Memory B cell (primary cell): ENCODE measurements around the gene CFAP299.

ENCODE experiments used
- ATAC-seq: fragments of 150-1000 bp; cut with Tn5 transposase; 2 replicates; pipeline ENCODE4 v1.10.0; 2021; ENCODE audit warnings: low read depth, mild to moderate bottlenecking, moderate library complexity
- DNase-seq, 2 donors: peaks; one replicate each; pipeline ENCODE4 v3.0.0; 2022; ENCODE audit warnings: low spot score in 2 of 2
- H3K27ac Mint-ChIP-seq: one replicate; pipeline ENCODE4 v1.8.0; 2022; ENCODE audit warnings: mild to moderate bottlenecking, moderate library complexity, mixed read lengths
- H3K27me3 Mint-ChIP-seq: one replicate; pipeline ENCODE4 v1.8.0; 2022; ENCODE audit warnings: mixed read lengths
- H3K36me3 Mint-ChIP-seq: one replicate; pipeline ENCODE4 v1.8.0; 2022; ENCODE audit warnings: mild to moderate bottlenecking, mixed read lengths
- H3K4me1 Mint-ChIP-seq: one replicate; pipeline ENCODE4 v1.8.0; 2022; ENCODE audit warnings: mixed read lengths
- H3K4me3 Mint-ChIP-seq: one replicate; pipeline ENCODE4 v1.8.0; 2022; ENCODE audit warnings: mild to moderate bottlenecking, moderate library complexity, mixed read lengths
- H3K9me3 Mint-ChIP-seq: one replicate; pipeline ENCODE4 v1.8.0; 2022; ENCODE audit warnings: mixed read lengths

The CFAP299 gene

DNA sequence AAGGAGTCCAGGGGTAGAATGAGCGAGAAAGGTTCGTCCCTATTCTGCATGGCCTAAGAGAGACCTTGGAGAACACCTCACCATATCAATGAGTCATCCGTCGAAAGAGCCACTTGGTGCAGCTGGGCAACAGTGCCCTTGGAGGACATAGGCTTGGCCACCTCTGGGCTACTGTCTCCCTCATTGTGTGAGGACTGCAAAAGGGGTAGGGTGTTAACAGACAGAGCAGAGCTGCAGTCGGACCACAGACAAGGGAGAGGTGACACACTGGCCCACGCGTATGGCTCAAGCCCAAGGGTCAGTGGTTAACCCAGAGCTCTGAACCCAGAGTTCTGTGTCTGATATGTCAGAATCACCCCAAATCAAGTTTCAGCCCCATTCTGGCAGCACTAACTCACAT, 576.8 kb downstream of the CFAP299 start:
- peaks cover 3% of the 10 kb centered on the region for H3K36me3 Mint-ChIP-seq
- H3K9me3 Mint-ChIP-seq, result peaks cover 5% of the 10 kb centered on the region
- peaks cover 6% of the 10 kb centered on the region for H3K4me1 Mint-ChIP-seq
- no peak overlapping the region for H3K4me3 Mint-ChIP-seq
- no peak for DNase-seq
- ATAC-seq, result no peak
- H3K27ac Mint-ChIP-seq, result no peak overlapping the region
- no peaks in the 10 kb centered on the region for H3K27me3 Mint-ChIP-seq

DNA sequence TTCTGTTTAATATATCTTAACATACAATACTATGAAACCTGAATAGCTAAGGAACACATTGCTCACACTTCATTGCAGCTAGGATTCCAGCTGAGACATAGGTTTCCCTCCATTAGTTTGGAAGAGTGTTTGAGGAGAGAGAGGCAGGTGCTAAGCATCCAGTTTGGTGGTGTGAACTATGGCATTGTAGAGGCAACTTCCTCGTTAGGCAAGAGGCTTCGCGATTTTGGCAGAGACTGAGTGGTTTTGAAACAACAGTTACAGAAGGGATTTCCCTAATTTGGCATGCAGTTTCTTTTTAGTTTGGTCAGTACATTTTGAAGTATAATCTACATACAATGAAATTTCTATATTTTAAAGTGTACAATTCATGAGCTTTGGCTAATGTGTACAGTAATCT, 577.9 kb downstream of the CFAP299 start:
- Mint-ChIP-seq H3K9me3 (peaks cover 2% of the 10 kb centered on the region), H3K27me3 (no peaks in the 10 kb centered on the region), H3K36me3 (peaks cover 2% of the 10 kb centered on the region), H3K27ac (no peak overlapping the region), H3K4me3 (no peak overlapping the region), H3K4me1 (peaks cover 6% of the 10 kb centered on the region)
- ATAC-seq (peak; percentile 81), DNase-seq (peak in 1 of 2 donors; percentile 1)

DNA sequence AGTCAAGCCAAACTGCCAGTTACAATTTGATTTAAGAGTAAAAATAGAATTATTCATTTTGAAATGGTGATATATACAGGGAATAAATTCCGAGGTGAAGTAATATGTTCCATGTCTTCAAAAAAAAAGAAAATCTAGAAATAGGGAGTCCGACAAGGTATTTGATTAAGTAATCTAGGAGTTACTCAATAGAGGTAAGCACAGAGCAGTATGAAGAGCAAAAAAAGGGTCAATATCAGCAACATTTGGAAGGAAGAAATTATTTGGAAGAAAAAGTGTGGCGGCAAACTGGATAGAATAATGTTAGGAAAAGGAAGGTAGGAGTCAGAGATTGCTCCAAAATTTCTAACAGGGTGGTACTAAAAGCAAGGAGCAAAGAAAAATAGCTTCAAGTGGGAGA, 581.2 kb downstream of the CFAP299 start:
- Mint-ChIP-seq H3K4me3 (no peak overlapping the region), H3K9me3 (no peaks in the 10 kb centered on the region), H3K27ac (no peak overlapping the region), H3K4me1 (peaks cover 6% of the 10 kb centered on the region), H3K27me3 (no peaks in the 10 kb centered on the region), H3K36me3 (no peaks in the 10 kb centered on the region)
- ATAC-seq (no peak), DNase-seq (no peak)

DNA sequence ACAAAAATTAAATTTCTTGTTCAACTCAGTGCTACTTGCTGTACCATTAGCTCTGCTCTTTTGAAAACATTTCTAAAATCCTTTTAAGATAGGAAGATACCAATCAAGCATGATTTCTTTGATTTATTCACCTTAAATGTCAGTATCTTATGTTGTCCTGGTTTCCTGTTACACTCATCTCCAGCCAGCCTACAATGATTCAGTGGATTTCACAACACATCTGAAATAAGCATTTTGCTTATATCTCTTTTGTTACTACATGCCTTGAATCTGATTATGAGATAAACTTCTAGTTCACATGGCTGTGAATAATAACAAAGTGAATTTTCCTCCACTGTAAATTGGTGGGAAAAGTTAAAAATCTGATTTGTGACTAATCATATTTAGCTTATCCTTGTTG, 582.5 kb downstream of the CFAP299 start:
- no peak overlapping the region for H3K4me3 Mint-ChIP-seq
- no peaks in the 10 kb centered on the region for H3K9me3 Mint-ChIP-seq
- H3K4me1 Mint-ChIP-seq, result peaks cover 6% of the 10 kb centered on the region
- ATAC-seq (no peak), DNase-seq (no peak)
- no peaks in the 10 kb centered on the region for H3K27me3 Mint-ChIP-seq
- no peak overlapping the region for H3K27ac Mint-ChIP-seq
- no peaks in the 10 kb centered on the region for H3K36me3 Mint-ChIP-seq

DNA sequence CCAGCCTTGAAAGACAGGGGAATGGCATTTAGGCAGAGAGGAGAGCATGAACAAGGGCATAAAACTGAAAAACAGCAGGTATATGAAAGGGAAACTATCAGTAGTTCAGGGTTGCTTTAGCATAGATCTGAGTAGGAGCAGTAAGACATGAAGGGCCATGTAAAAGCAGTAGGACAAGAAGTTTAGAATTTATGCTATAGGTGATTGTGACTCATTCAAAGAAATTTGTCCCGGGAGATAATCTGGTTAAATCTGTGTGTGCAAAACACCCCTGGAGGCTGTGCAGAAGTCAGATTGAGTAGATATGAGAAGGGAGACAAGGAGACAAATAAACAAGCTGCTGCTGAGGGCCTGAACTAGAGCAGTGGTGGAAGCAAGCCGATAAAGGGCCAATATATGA, 585.9 kb downstream of the CFAP299 start:
- Mint-ChIP-seq H3K36me3 (no peaks in the 10 kb centered on the region), H3K27me3 (no peaks in the 10 kb centered on the region), H3K4me3 (no peak overlapping the region), H3K4me1 (no peaks in the 10 kb centered on the region), H3K27ac (no peak overlapping the region), H3K9me3 (no peaks in the 10 kb centered on the region)
- no peak for ATAC-seq
- no peak for DNase-seq

DNA sequence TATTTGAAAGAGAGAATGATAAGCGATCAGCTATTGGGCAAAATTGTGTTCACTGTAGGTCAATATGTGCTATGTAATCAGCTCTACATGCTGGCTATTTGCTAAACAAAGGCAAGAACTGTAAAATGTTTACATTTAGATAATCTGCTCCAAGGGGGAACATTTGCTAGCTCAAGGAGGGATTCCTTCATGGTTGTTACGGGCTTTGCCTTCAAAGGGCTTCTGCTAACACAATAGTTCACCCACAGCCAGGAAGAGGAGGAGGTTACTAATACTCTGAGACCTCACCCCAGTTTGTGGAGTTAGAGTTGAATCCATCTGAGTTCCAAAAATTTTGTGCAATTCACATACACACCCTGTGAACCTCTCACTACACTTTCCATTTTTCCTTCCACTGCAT, 587.4 kb downstream of the CFAP299 start:
- Mint-ChIP-seq H3K4me3 (no peak overlapping the region), H3K36me3 (no peaks in the 10 kb centered on the region), H3K27me3 (no peaks in the 10 kb centered on the region), H3K27ac (no peak overlapping the region), H3K4me1 (no peaks in the 10 kb centered on the region), H3K9me3 (no peaks in the 10 kb centered on the region)
- ATAC-seq (no peak), DNase-seq (no peak)

DNA sequence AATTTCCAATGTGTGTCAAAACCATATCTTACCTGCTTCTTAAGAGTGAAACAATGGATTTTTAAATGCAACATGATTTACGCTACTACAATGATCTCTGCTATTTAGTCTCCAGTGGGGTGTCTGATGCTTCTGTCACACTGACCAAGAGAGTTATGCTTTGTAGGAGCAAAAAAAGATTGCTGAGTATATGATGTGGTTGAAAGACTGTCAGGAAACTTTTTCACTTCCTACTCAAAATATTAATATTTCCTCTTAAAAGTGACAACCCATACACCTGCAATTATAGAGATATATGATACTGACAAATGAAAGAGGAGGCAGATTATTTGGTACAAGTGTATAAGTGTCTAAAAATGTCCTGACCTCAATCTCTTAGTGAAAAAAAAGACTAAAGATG, 589.8 kb downstream of the CFAP299 start:
- Mint-ChIP-seq H3K27me3 (no peaks in the 10 kb centered on the region), H3K9me3 (no peaks in the 10 kb centered on the region), H3K36me3 (no peaks in the 10 kb centered on the region), H3K4me3 (no peak overlapping the region), H3K27ac (no peak overlapping the region), H3K4me1 (no peaks in the 10 kb centered on the region)
- ATAC-seq (no peak), DNase-seq (no peak)

DNA sequence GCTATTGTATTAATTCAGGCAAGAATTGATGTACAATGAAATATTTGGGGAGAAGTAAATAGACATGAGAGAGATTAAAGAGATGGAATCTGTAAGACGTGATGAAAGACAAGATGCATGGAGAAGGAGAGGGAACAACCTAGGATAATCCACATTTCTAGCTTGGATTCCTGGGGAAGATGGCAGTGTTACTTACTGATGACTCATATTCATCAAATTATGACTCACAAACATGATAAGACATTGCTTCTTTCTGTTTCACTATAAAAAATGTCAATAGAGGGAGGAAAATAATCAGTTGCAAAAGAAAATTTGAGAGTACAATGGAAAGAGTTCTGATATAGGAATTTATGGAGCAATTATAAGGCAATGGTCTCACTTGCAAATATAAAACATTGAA, 590.9 kb downstream of the CFAP299 start:
- Mint-ChIP-seq H3K36me3 (no peaks in the 10 kb centered on the region), H3K27ac (no peak overlapping the region), H3K9me3 (no peaks in the 10 kb centered on the region), H3K4me3 (no peak overlapping the region), H3K4me1 (no peaks in the 10 kb centered on the region), H3K27me3 (no peaks in the 10 kb centered on the region)
- ATAC-seq (no peak), DNase-seq (no peak)

DNA sequence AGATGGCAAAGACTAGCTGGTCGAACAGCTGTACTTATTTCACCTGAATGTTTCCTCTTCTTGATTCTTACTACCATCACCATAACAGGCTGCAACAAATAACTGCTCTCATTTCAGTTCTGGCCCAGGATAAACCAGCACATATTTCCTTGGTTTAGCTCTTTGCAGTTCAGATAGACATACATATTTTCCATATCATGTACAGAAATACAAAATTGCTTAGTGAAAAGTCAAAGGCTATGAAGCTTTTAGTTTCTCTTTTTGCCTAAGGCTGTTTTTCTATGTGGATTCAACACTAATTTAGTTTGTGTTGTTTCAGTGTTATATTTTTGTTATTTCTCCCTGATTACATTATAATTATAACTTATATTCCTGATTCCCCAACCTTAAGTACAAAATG, 591.4 kb downstream of the CFAP299 start:
- Mint-ChIP-seq H3K4me3 (no peak overlapping the region), H3K4me1 (no peaks in the 10 kb centered on the region), H3K9me3 (no peaks in the 10 kb centered on the region), H3K27ac (no peak overlapping the region), H3K36me3 (no peaks in the 10 kb centered on the region), H3K27me3 (no peaks in the 10 kb centered on the region)
- DNase-seq (no peak), ATAC-seq (no peak)

DNA sequence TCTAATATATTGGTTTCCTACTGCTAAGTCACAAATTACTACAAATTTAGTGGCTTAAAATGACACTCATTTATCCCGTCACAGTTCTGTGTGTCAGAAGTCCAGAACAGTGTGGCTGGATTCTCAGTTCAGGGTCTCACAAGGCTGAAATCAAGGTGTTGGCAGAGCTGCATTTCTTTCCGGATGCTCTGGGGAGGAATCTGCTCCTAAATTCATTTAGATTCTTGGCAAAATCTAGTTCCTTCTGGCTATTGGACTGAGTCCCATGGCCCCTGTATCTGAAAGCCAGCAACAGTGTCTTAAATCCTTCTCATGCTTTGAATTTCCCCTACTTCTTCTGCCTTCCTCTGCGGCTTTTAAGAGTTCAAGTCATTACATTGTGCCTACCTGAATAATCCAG, 591.9 kb downstream of the CFAP299 start:
- no peaks in the 10 kb centered on the region for H3K4me1 Mint-ChIP-seq
- no peak for DNase-seq
- H3K27ac Mint-ChIP-seq, result no peak overlapping the region
- no peaks in the 10 kb centered on the region for H3K9me3 Mint-ChIP-seq
- H3K36me3 Mint-ChIP-seq, result no peaks in the 10 kb centered on the region
- no peaks in the 10 kb centered on the region for H3K27me3 Mint-ChIP-seq
- ATAC-seq, result no peak
- no peak overlapping the region for H3K4me3 Mint-ChIP-seq

DNA sequence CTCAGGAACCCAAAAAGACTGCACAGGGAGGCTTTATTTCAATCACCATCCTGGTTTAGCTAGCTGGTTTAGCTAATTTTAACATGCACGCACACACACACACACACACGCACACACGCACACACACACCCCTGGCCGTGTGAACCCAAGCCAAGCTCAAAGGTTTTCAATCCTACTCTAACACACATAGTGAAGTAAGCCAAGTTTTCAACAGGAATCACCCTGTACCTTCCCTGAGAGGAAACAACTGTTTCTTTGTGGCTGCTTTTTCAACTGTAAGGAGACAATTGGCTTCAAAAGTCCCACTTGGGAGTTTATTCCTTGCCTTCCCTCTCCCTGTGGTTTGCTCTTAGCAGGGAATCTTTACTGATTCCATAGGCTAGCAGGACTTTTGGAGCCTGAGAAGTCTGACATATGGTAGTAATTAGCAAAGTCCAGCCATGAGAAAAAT, 596.1 kb downstream of the CFAP299 start:
- no peaks in the 10 kb centered on the region for H3K27me3 Mint-ChIP-seq
- H3K36me3 Mint-ChIP-seq, result no peaks in the 10 kb centered on the region
- no peak overlapping the region for H3K27ac Mint-ChIP-seq
- no peak overlapping the region for H3K4me3 Mint-ChIP-seq
- DNase-seq, result no peak
- H3K9me3 Mint-ChIP-seq, result no peaks in the 10 kb centered on the region
- ATAC-seq, result no peak
- no peaks in the 10 kb centered on the region for H3K4me1 Mint-ChIP-seq

DNA sequence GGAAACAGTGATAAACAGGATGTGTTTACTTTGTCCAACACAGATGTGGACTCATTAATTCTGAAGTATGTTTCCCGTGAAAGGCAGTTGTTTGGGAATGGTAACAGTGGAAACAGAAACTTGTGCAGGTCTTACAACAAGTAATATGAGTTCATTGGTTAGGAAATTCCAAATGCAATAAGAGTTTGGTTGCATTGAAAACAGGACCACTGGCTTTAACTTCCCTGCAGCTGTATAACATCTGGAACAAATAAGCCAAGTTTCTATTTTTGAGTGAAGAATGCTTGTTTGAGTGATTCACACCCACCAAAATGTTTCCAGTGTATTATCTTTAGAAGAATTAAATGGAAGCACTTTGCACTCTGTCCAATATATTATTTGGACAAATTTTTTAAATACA, 612.6 kb downstream of the CFAP299 start:
- H3K4me1 Mint-ChIP-seq, result no peaks in the 10 kb centered on the region
- peaks cover 5% of the 10 kb centered on the region for H3K27me3 Mint-ChIP-seq
- no peak overlapping the region for H3K27ac Mint-ChIP-seq
- no peaks in the 10 kb centered on the region for H3K36me3 Mint-ChIP-seq
- H3K9me3 Mint-ChIP-seq, result no peaks in the 10 kb centered on the region
- ATAC-seq (no peak), DNase-seq (no peak)
- H3K4me3 Mint-ChIP-seq, result no peak overlapping the region

DNA sequence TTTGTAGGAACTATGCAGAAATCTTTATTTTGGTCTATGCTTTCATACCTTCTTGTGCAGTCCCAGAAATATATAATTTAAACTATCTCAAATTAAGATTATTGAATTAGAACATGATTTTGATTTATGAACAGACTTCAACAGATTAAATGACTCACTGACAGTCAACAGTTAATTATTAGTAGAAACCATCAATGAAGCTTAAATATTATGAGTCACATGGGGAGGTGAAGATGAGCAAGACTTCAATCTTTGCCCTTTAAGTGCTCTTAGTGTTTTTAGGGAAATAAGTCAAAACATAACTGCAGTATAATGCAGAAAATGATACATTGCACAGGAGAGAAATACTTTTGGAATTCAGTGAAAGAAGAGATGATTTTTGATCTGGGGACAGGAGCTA, 613.5 kb downstream of the CFAP299 start:
- no peak for DNase-seq
- Mint-ChIP-seq H3K36me3 (no peaks in the 10 kb centered on the region), H3K27ac (no peak overlapping the region), H3K4me1 (no peaks in the 10 kb centered on the region), H3K27me3 (peaks cover 5% of the 10 kb centered on the region), H3K9me3 (no peaks in the 10 kb centered on the region), H3K4me3 (no peak overlapping the region)
- ATAC-seq, result no peak

DNA sequence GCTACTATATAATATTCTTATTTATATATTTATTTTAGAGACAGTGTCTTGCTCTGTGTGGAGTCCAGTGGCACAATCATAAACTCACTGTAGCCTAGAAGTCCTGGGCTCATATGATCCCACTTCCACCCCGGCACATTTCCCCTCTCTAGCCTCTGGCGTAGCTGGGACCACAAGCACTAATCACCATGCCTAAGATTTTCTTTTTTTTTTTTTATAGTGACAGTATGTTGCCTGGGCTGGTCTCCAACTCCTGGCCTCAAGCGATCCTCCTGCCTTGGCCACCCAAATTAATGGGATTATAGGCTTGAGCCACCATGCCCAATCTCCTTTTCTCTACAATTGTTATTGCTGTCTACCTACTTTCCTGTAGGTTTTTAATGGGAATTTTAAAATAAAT, 620.9 kb downstream of the CFAP299 start:
- Mint-ChIP-seq H3K4me1 (no peaks in the 10 kb centered on the region), H3K36me3 (no peaks in the 10 kb centered on the region), H3K9me3 (no peaks in the 10 kb centered on the region), H3K27me3 (no peaks in the 10 kb centered on the region), H3K4me3 (no peak overlapping the region), H3K27ac (no peak overlapping the region)
- ATAC-seq (no peak), DNase-seq (no peak)

DNA sequence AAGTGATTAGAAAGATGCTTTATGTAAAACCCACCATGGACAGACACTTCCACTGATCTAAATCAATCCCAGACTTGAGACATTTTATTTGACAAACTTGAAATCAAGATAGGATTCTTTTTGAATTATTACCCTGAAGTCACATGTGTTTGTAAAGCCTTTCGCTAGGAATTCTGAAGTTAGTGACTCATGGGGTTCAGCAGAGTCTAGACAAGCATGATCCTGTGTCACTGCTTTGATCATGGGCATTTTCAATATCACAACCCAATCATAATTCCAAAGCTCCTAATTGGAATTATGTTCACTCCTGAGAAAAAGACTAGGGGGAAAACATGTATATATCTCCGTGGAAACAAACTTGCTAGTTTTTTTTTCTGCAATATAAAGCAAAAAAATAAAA, 627.5 kb downstream of the CFAP299 start:
- Mint-ChIP-seq H3K36me3 (no peaks in the 10 kb centered on the region), H3K9me3 (no peaks in the 10 kb centered on the region), H3K4me1 (no peaks in the 10 kb centered on the region), H3K4me3 (no peak overlapping the region), H3K27me3 (no peaks in the 10 kb centered on the region), H3K27ac (no peak overlapping the region)
- ATAC-seq (no peak), DNase-seq (no peak)

DNA sequence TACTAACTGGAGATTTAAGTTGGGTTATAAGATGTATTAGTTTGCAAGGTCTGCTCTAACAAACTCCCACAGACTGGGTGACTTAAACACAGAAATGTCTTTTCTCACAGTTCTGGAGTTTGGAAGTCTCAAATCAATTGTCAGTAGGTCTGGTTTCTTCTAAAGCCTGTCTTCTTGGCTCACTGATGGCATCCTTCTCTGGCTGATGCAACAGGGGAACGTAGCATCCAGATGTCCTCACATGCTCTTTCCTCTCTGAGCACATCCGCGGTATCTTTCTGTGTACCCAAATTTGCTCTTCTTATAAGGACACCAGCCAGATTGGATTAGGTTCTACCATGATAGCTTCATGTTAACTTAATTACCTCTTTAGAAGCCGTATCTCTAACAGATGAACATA, 631.8 kb downstream of the CFAP299 start:
- DNase-seq (no peak), ATAC-seq (no peak)
- Mint-ChIP-seq H3K36me3 (no peaks in the 10 kb centered on the region), H3K9me3 (no peaks in the 10 kb centered on the region), H3K4me3 (no peak overlapping the region), H3K27me3 (no peaks in the 10 kb centered on the region), H3K27ac (no peak overlapping the region), H3K4me1 (no peaks in the 10 kb centered on the region)
